ENCODE data around the gene REX1BD. TPM values are rescaled to one million over a fixed set of nuclear protein-coding genes. Genes with fewer than 3 reads are reported as not detected.
"Not testable (repeated sequence)": the region's sequence is repeated elsewhere in the genome, so short reads cannot be mapped to it uniquely, and the experiment has no call there.

REX1BD gene
- total and polyA plus RNA-seq, 2 donors (not counting 1 experiment from before 2014, with no cell fraction given), result 90.9 to 164 TPM

DNA sequence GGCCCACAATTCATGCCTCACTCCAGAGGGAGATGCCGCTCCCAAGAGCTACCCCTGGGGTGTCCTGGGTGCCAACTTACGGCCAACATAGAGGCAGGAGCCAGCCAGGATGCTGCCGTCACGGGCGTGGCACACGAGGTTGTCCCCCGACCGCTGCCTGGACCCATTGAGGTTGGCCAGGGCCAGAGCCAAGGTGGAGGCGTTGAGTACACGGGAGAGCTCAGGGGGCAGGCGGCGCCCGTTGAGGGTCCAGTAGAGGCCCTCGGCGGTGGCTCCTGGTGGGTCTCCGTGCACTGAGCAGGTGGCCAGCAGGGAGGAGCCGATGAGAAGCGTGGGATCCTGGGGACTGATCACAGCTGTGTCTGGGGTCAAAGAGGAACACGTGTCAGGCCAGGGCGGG, 10.9 kb downstream of the REX1BD start:
- ATAC-seq (ENCODE audit: low read depth) (no peak), DNase-seq (no peak)
- Mint-ChIP-seq H3K27ac (no peak overlapping the region), H3K27me3 (peaks cover 28% of the 10 kb centered on the region), H3K4me1 (peaks cover 17% of the 10 kb centered on the region), H3K9me3 (ENCODE audit: insufficient read depth) (no peaks in the 10 kb centered on the region), H3K4me3 (no peak overlapping the region)
- intact Hi-C loops (cut with micrococcal nuclease), result no loop called here
- no peaks in the 10 kb centered on the region for H3K36me3 ChIP-seq (replicated peaks in 1 of 2; ENCODE audit: control extremely low read depth in 1 of 2, control insufficient read depth in 1 of 2, extremely low read depth in 1 of 2, insufficient read depth in 2 of 2, low read length in 1 of 2)
- H3K9me3 ChIP-seq (ENCODE audit: control extremely low read depth in 1 of 3, control insufficient read depth in 2 of 3, insufficient read depth in 1 of 3, low read length in 2 of 3), result no peaks in the 10 kb centered on the region
- TF ChIP-seq, protein P1, sequence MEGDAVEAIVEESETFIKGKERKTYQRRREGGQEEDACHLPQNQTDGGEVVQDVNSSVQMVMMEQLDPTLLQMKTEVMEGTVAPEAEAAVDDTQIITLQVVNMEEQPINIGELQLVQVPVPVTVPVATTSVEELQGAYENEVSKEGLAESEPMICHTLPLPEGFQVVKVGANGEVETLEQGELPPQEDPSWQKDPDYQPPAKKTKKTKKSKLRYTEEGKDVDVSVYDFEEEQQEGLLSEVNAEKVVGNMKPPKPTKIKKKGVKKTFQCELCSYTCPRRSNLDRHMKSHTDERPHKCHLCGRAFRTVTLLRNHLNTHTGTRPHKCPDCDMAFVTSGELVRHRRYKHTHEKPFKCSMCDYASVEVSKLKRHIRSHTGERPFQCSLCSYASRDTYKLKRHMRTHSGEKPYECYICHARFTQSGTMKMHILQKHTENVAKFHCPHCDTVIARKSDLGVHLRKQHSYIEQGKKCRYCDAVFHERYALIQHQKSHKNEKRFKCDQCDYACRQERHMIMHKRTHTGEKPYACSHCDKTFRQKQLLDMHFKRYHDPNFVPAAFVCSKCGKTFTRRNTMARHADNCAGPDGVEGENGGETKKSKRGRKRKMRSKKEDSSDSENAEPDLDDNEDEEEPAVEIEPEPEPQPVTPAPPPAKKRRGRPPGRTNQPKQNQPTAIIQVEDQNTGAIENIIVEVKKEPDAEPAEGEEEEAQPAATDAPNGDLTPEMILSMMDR (IDR thresholded peaks at IDR 0.05), result no peak
- no peak for TF ChIP-seq EZH2 (IDR thresholded peaks at IDR 0.05; ENCODE audit: borderline replicate concordance, insufficient read depth, low read depth, low read length, poor library complexity, severe bottlenecking)
- H3K4me1 ChIP-seq (ENCODE audit: control insufficient read depth in 2 of 2, insufficient read depth in 2 of 2, low read length in 2 of 2), result peaks cover 13 to 26% of the 10 kb centered on the region in 2 donors
- peaks cover 0 to 61% (median 21%) of the 10 kb centered on the region in 4 experiments for H3K27me3 ChIP-seq (replicated peaks in 1 of 4; ENCODE audit: control extremely low read depth in 1 of 4, control insufficient read depth in 3 of 4, insufficient read depth in 4 of 4, low read length in 3 of 4)
- 91% methylated on average over 19 of the region's 20 CpGs for WGBS (ENCODE audit: insufficient coverage)
- H2AFZ ChIP-seq (ENCODE audit: insufficient read depth, low read depth, low read length, poor library complexity, severe bottlenecking), result no peak overlapping the region
- CTCF ChIA-PET, result no interaction called here
- H3K79me2 ChIP-seq (ENCODE audit: control insufficient read depth, insufficient read depth, low read length), result no peaks in the 10 kb centered on the region
- no peak overlapping the region for H3K9ac ChIP-seq (ENCODE audit: low read length)
- H3K27ac ChIP-seq (ENCODE audit: low read length in 2 of 2), result no peak overlapping the region
- H4K20me1 ChIP-seq (ENCODE audit: control insufficient read depth, insufficient read depth, low read length, poor library complexity, severe bottlenecking), result no peaks in the 10 kb centered on the region
- no peak overlapping the region for H3K4me3 ChIP-seq (ENCODE audit: control extremely low read depth in 1 of 5, extremely low read depth in 1 of 5, insufficient read depth in 1 of 5, low read depth in 2 of 5, low read length in 4 of 5)
- POLR2A ChIA-PET, result interaction anchor here (1.3 kb wide), 1 partner anchor 10 kb away, joined by 3 read pairs; the partner anchor contains the start of gene REX1BD
- H3K4me2 ChIP-seq (replicated peaks; ENCODE audit: low read depth, low read length, poor library complexity, severe bottlenecking), result no peak overlapping the region

DNA sequence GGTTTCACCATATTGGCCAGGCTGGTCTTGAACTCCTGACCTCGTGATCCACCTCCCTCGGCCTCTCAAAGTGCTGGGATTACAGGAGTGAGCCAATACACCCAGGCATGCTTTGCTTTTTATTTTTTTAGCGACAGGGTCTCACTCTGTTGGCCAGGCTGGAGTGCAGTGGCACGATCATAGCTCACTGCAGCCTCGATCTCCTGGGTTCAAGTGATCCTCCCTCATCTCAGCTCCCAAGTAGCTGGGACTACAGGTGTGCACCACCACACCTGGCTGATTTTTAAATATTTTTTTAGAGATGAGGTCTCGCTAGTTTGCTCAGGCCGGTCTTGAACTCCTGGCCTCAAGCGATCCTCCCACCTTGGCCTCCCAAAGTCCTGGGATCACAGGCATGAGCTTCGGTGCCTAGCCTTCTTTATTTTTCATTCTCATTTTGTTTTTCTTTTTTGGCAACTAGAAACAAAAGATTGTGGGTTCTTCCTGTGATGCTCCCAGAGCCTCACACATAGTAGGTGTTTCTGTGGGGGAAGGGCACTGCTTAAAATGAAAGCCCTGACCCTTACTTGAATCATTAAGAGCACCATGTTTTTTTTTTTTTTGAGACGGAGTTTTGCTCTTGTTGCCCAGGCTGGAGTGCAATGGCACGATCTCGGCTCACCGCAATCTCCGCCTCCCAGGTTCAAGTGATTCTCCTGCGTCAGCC, 12.2 kb downstream of the REX1BD start:
- H3K36me3 ChIP-seq (replicated peaks in 1 of 2; ENCODE audit: control extremely low read depth in 1 of 2, control insufficient read depth in 1 of 2, extremely low read depth in 1 of 2, insufficient read depth in 2 of 2, low read length in 1 of 2); H3K4me2 ChIP-seq (replicated peaks; ENCODE audit: low read depth, low read length, poor library complexity, severe bottlenecking); H4K20me1 ChIP-seq (ENCODE audit: control insufficient read depth, insufficient read depth, low read length, poor library complexity, severe bottlenecking); H3K9me3 ChIP-seq (ENCODE audit: control extremely low read depth in 1 of 3, control insufficient read depth in 2 of 3, insufficient read depth in 1 of 3, low read length in 2 of 3); H3K4me3 ChIP-seq (ENCODE audit: control extremely low read depth in 1 of 5, extremely low read depth in 1 of 5, insufficient read depth in 1 of 5, low read depth in 2 of 5, low read length in 4 of 5); H2AFZ ChIP-seq (ENCODE audit: insufficient read depth, low read depth, low read length, poor library complexity, severe bottlenecking); H3K27ac Mint-ChIP-seq; H3K9me3 Mint-ChIP-seq (ENCODE audit: insufficient read depth); DNase-seq; ATAC-seq (ENCODE audit: low read depth); H3K79me2 ChIP-seq (ENCODE audit: control insufficient read depth, insufficient read depth, low read length); H3K9ac ChIP-seq (ENCODE audit: low read length); H3K4me3 Mint-ChIP-seq; CTCF ChIA-PET; H3K27ac ChIP-seq (ENCODE audit: low read length in 2 of 2); intact Hi-C loops (cut with micrococcal nuclease); POLR2A ChIA-PET: not testable (repeated sequence)
- Mint-ChIP-seq H3K4me1 (peaks cover 16% of the 10 kb centered on the region), H3K27me3 (peaks cover 38% of the 10 kb centered on the region)
- Histone ChIP-seq H3K27me3 (replicated peaks in 1 of 4; ENCODE audit: control extremely low read depth in 1 of 4, control insufficient read depth in 3 of 4, insufficient read depth in 4 of 4, low read length in 3 of 4) (peaks cover 0 to 70% (median 27%) of the 10 kb centered on the region in 4 experiments), H3K4me1 (ENCODE audit: control insufficient read depth in 2 of 2, insufficient read depth in 2 of 2, low read length in 2 of 2) (peaks cover 9 to 22% of the 10 kb centered on the region in 2 donors)
- WGBS (ENCODE audit: insufficient coverage), result 97% methylated on average over 9 of the region's 15 CpGs

All from B cell (primary cell).